OCI-LY1 (cell line): ENCODE data around the gene SYTL4.
A peak's percentile ranks its signal among the peaks of the same experiment; 100 is the strongest.

Experiments
- H2AFZ ChIP-seq: fragments of 200-600 bp; sonication (generic), shearing (Covaris generic); 2 replicates; pipeline ENCODE4 v1.6.0; 2014; ENCODE audit warnings: antibody characterized with exemption, mild to moderate bottlenecking, low read length
- H3F3A ChIP-seq: fragments of 200-600 bp; sonication (generic), shearing (Covaris generic); 2 replicates; pipeline ENCODE4 v1.6.0; 2014; ENCODE audit warnings: mild to moderate bottlenecking, antibody characterized with exemption, low read length, moderate library complexity; ENCODE audit not compliant: insufficient read depth
- H3K27ac ChIP-seq: fragments of 200-600 bp; sonication (generic); 2 replicates; pipeline ENCODE4 v1.5.1; 2014; ENCODE audit warnings: low read length, mixed run types, mild to moderate bottlenecking, low read depth; ENCODE audit not compliant: poor library complexity, severe bottlenecking
- H3K27me3 ChIP-seq: fragments of 200-600 bp; sonication (generic); 2 replicates; pipeline ENCODE4 v1.6.0; 2014; ENCODE audit warnings: antibody characterized with exemption, mild to moderate bottlenecking, low read length, moderate library complexity; ENCODE audit not compliant: insufficient read depth
- H3K36me3 ChIP-seq: fragments of 200-600 bp; sonication (generic); 2 replicates; pipeline ENCODE4 v1.6.1; 2014; ENCODE audit warnings: mild to moderate bottlenecking, antibody characterized with exemption, low read length, moderate library complexity, mixed read lengths; ENCODE audit not compliant: insufficient read depth
- H3K4me1 ChIP-seq: fragments of 200-600 bp; sonication (generic); 2 replicates; pipeline ENCODE4 v1.5.1; 2014; ENCODE audit warnings: mild to moderate bottlenecking, low read length, moderate library complexity; ENCODE audit not compliant: insufficient read depth, severe bottlenecking
- H3K4me2 ChIP-seq: fragments of 200-600 bp; sonication (generic), shearing (Covaris generic); 2 replicates; pipeline ENCODE4 v1.6.1; 2014; ENCODE audit warnings: low read length
- H3K4me3 ChIP-seq: fragments of 200-600 bp; sonication (generic); 2 replicates; pipeline ENCODE4 v1.5.1; 2014; ENCODE audit warnings: low read length, low read depth, mild to moderate bottlenecking, mixed read lengths; ENCODE audit not compliant: poor library complexity, severe bottlenecking
- H3K79me2 ChIP-seq: fragments of 200-600 bp; shearing (Covaris generic); 2 replicates; pipeline ENCODE4 v1.6.1; 2016; ENCODE audit warnings: mixed run types, low read length, mixed read lengths; ENCODE audit not compliant: insufficient read depth
- H3K9ac ChIP-seq: fragments of 200-600 bp; sonication (generic), shearing (Covaris generic); 2 replicates; pipeline ENCODE4 v1.6.1; 2014; ENCODE audit warnings: mild to moderate bottlenecking, low read length, mixed read lengths
- H3K9me2 ChIP-seq: fragments of 200-600 bp; sonication (generic), shearing (Covaris generic); 2 replicates; pipeline ENCODE4 v1.6.1; 2014; ENCODE audit warnings: low read depth, mild to moderate bottlenecking, low read length, mixed read lengths
- H3K9me3 ChIP-seq: fragments of 200-600 bp; shearing (Covaris generic); 2 replicates; pipeline ENCODE4 v1.6.1; 2014; ENCODE audit warnings: low read length, mixed read lengths
- H4K20me1 ChIP-seq: fragments of 200-600 bp; sonication (generic), shearing (Covaris generic); 2 replicates; pipeline ENCODE4 v1.6.0; 2016; ENCODE audit warnings: mild to moderate bottlenecking, low read length; ENCODE audit not compliant: insufficient read depth
- EZH2 ChIP-seq: fragments of 200-600 bp; sonication (generic), shearing (Covaris generic); IDR thresholded peaks from 2 replicates; pipeline ENCODE4 v1.8.0; 2017; ENCODE audit warnings: borderline replicate concordance, mixed run types, mild to moderate bottlenecking, antibody characterized with exemption, low read length, moderate library complexity, mixed read lengths
- TF ChIP-seq, protein P1 (sequence below): fragments of 200-600 bp; sonication (generic), shearing (Covaris generic); IDR thresholded peaks from 2 replicates; pipeline ENCODE4 v1.5.1; 2017; ENCODE audit warnings: mild to moderate bottlenecking, antibody characterized with exemption, low read length, moderate library complexity, mixed read lengths

Gene SYTL4

GRCh38 chrX:100687128-100687527 is 44.8 kb downstream of the SYTL4 start:
- H3F3A ChIP-seq = no peaks in the 10 kb centered on the region
- no peaks in the 10 kb centered on the region for H3K9me2 ChIP-seq
- no peaks in the 10 kb centered on the region for H4K20me1 ChIP-seq
- no peaks in the 10 kb centered on the region for H3K27me3 ChIP-seq
- no peaks in the 10 kb centered on the region for H3K79me2 ChIP-seq
- H3K9me3 ChIP-seq = no peaks in the 10 kb centered on the region
- TF ChIP-seq, protein P1, sequence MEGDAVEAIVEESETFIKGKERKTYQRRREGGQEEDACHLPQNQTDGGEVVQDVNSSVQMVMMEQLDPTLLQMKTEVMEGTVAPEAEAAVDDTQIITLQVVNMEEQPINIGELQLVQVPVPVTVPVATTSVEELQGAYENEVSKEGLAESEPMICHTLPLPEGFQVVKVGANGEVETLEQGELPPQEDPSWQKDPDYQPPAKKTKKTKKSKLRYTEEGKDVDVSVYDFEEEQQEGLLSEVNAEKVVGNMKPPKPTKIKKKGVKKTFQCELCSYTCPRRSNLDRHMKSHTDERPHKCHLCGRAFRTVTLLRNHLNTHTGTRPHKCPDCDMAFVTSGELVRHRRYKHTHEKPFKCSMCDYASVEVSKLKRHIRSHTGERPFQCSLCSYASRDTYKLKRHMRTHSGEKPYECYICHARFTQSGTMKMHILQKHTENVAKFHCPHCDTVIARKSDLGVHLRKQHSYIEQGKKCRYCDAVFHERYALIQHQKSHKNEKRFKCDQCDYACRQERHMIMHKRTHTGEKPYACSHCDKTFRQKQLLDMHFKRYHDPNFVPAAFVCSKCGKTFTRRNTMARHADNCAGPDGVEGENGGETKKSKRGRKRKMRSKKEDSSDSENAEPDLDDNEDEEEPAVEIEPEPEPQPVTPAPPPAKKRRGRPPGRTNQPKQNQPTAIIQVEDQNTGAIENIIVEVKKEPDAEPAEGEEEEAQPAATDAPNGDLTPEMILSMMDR = no peak
- TF ChIP-seq EZH2 = no peak
- no peaks in the 10 kb centered on the region for H3K36me3 ChIP-seq
- no peaks in the 10 kb centered on the region for H3K4me1 ChIP-seq
- no peak overlapping the region for H3K4me2 ChIP-seq
- H3K9ac ChIP-seq = no peak overlapping the region
- H3K27ac ChIP-seq = no peak overlapping the region
- no peak overlapping the region for H2AFZ ChIP-seq
- H3K4me3 ChIP-seq = no peak overlapping the region

- Histone ChIP-seq H3K79me2 (no peaks in the 10 kb centered on the region), H3K36me3 (no peaks in the 10 kb centered on the region), H3K9ac (no peak overlapping the region), H3K27me3 (no peaks in the 10 kb centered on the region), H3K4me2 (no peak overlapping the region), H2AFZ (no peak overlapping the region), H3K9me3 (no peaks in the 10 kb centered on the region), H3K27ac (no peak overlapping the region), H3K4me3 (no peak overlapping the region), H3K9me2 (no peaks in the 10 kb centered on the region), H4K20me1 (no peaks in the 10 kb centered on the region), H3F3A (no peaks in the 10 kb centered on the region), H3K4me1 (no peaks in the 10 kb centered on the region)
- TF ChIP-seq, protein P1 = no peak
- no peak for TF ChIP-seq EZH2
These were observed 46.0 kb downstream of the SYTL4 start for GRCh38 chrX:100685997-100686305.

DNA sequence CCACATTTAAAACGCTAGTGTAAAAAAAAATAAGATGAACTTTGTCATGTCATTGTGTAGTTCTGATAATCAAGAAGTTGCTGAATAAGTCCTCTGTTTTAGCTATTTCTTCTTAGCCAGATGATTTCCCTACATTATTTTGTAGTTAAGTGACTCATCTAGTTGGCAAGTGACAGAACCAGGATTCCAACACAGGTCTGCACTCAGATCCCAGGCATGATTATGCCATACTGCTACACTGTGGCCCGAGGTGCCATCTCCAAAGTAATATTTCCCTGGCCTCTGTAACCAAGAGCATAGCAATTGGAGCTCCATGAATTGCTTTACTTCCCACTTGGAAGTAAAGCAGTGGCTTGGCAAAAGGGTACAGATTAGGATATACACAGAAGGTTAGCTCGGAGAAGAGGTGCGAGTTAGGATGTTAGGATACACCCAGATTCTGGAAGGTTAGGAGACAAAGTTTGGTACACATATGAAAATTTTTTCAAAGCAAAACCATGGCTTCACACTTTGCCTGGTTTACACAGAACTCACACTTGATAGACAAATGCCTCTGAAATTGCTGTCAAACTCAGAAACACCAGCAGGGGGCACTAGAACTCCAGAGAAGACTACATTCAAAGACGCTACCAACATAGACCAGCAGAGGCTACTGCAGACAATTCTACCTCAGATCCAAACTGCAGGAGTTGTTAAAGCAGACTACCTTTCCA is 46.5 kb downstream of the SYTL4 start:
- Histone ChIP-seq H3K9me2 (no peaks in the 10 kb centered on the region), H3F3A (no peaks in the 10 kb centered on the region), H3K27ac (no peak overlapping the region), H3K4me2 (no peak overlapping the region), H3K27me3 (no peaks in the 10 kb centered on the region), H2AFZ (no peak overlapping the region), H4K20me1 (no peaks in the 10 kb centered on the region), H3K9ac (no peak overlapping the region), H3K79me2 (no peaks in the 10 kb centered on the region), H3K4me3 (no peak overlapping the region), H3K9me3 (no peaks in the 10 kb centered on the region), H3K36me3 (no peaks in the 10 kb centered on the region), H3K4me1 (no peaks in the 10 kb centered on the region)
- TF ChIP-seq EZH2 = no peak
- TF ChIP-seq, protein P1 = peak; percentile 71
